IgD-negative memory B cell (primary cell): ENCODE data around the gene CNOT6. TPM values are rescaled to one million over a fixed set of nuclear protein-coding genes. Genes with fewer than 3 reads are reported as not detected.

Source experiments
- H3K27ac Mint-ChIP-seq, 3 donors: one replicate each; pipeline ENCODE4 v1.8.0; 2020 to 2022; ENCODE audit warnings: mild to moderate bottlenecking in 3 of 3, mixed read lengths in 3 of 3, moderate library complexity in 1 of 3
- H3K27me3 Mint-ChIP-seq: one replicate; pipeline ENCODE4 v1.8.0; 2021; ENCODE audit warnings: mixed read lengths
- H3K36me3 Mint-ChIP-seq: one replicate; pipeline ENCODE4 v1.8.0; 2020; ENCODE audit warnings: mild to moderate bottlenecking, mixed read lengths
- H3K4me1 Mint-ChIP-seq, 3 donors: one replicate each; pipeline ENCODE4 v1.8.0; 2020 to 2022; ENCODE audit warnings: mixed read lengths in 3 of 3, mild to moderate bottlenecking in 1 of 3
- H3K4me3 Mint-ChIP-seq, 4 donors: one replicate each; pipeline ENCODE4 v1.8.0; 2020 to 2022; ENCODE audit warnings: mild to moderate bottlenecking in 4 of 4, mixed read lengths in 4 of 4, moderate library complexity in 3 of 4
- H3K9me3 Mint-ChIP-seq, 3 donors: one replicate each; pipeline ENCODE4 v1.8.0; 2020 to 2021; ENCODE audit warnings: mixed read lengths in 3 of 3, mild to moderate bottlenecking in 1 of 3
- polyA plus RNA-seq: library from polyadenylated mRNA; unstranded; fragments of 300-500 nt; fragmentation: Illumina TruSeq; gene quantifications from one replicate; pipeline ENCODE4 v1.2.3, GENCODE V29; 2021

CNOT6 gene
- polyA plus RNA-seq, 1 donor from 2014 or later = 6.3 TPM

- no peaks in the 10 kb centered on the region for H3K9me3 Mint-ChIP-seq
- peaks cover 0 to 11% (median 9%) of the 10 kb centered on the region in 3 donors for H3K4me1 Mint-ChIP-seq
- no peak overlapping the region for H3K4me3 Mint-ChIP-seq
- no peak overlapping the region for H3K27ac Mint-ChIP-seq
- H3K36me3 Mint-ChIP-seq = peaks cover 26% of the 10 kb centered on the region
- no peaks in the 10 kb centered on the region for H3K27me3 Mint-ChIP-seq
These were observed 61.2 kb downstream of the CNOT6 start for GRCh38 chr5:180555168-180555921.

DNA sequence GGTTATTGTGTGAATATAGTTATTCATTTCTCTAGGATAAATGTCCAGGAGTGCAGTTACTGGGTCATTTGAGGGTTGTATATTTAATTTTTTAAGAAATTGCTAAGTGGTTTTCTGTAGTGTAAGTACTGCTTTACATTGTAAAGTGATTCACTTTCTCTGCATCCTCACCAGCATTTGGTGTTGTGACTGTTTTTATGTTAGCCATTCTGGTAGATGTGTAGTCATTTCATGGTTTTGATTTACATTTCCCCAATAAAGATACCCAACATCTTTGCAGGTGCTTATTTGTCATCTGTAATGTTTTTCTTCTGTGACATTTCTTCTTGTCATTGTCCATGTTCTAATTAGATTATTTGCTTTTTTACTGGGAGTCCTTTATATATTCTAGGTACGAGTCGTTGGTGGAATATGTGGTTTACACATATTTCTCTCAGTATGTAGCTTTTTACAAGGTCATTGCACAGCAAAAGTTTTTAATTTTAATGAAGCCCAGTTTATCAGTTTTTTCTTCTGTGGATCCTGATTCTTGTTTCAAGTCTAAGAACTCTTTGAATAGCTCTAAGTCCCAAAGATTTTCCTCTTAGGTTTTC lies 63.1 kb downstream of the CNOT6 start:
- Mint-ChIP-seq H3K9me3 (no peaks in the 10 kb centered on the region), H3K36me3 (peaks cover 24% of the 10 kb centered on the region), H3K27me3 (no peaks in the 10 kb centered on the region), H3K4me1 (peaks cover 0 to 14% (median 11%) of the 10 kb centered on the region in 3 donors), H3K27ac (no peak overlapping the region), H3K4me3 (no peak overlapping the region)

GRCh38 chr5:180558232-180558631 lies 64.1 kb downstream of the CNOT6 start:
- Mint-ChIP-seq H3K4me1 (peaks cover 0 to 14% (median 10%) of the 10 kb centered on the region in 3 donors), H3K27ac (no peak overlapping the region), H3K27me3 (no peaks in the 10 kb centered on the region), H3K36me3 (peaks cover 22% of the 10 kb centered on the region), H3K9me3 (no peaks in the 10 kb centered on the region), H3K4me3 (no peak overlapping the region)

GRCh38 chr5:180563994-180564393 lies 69.8 kb downstream of the CNOT6 start:
- no peaks in the 10 kb centered on the region for H3K27me3 Mint-ChIP-seq
- peaks cover 0 to 7% (median 4%) of the 10 kb centered on the region in 3 donors for H3K4me1 Mint-ChIP-seq
- peaks cover 15% of the 10 kb centered on the region for H3K36me3 Mint-ChIP-seq
- no peak overlapping the region for H3K4me3 Mint-ChIP-seq
- H3K9me3 Mint-ChIP-seq = no peaks in the 10 kb centered on the region
- H3K27ac Mint-ChIP-seq = peak overlapping the region in 1 of 3 donors; percentile 27

GRCh38 chr5:180568914-180569313 lies 74.7 kb downstream of the CNOT6 start:
- H3K4me1 Mint-ChIP-seq = no peaks in the 10 kb centered on the region
- no peaks in the 10 kb centered on the region for H3K27me3 Mint-ChIP-seq
- H3K9me3 Mint-ChIP-seq = no peaks in the 10 kb centered on the region
- H3K36me3 Mint-ChIP-seq = peaks cover 12% of the 10 kb centered on the region
- H3K27ac Mint-ChIP-seq = no peak overlapping the region
- no peak overlapping the region for H3K4me3 Mint-ChIP-seq

GRCh38 chr5:180575571-180575970 lies 81.4 kb downstream of the CNOT6 start:
- Mint-ChIP-seq H3K4me1 (no peaks in the 10 kb centered on the region), H3K9me3 (peaks cover 0 to 4% (median 0%) of the 10 kb centered on the region in 3 donors), H3K27ac (no peak overlapping the region), H3K4me3 (no peak overlapping the region), H3K36me3 (peaks cover 12% of the 10 kb centered on the region), H3K27me3 (no peaks in the 10 kb centered on the region)

- H3K4me1 Mint-ChIP-seq = peaks cover 0 to 2% (median 0%) of the 10 kb centered on the region in 3 donors
- H3K27me3 Mint-ChIP-seq = no peaks in the 10 kb centered on the region
- H3K36me3 Mint-ChIP-seq = peaks cover 2% of the 10 kb centered on the region
- H3K4me3 Mint-ChIP-seq = no peak overlapping the region
- peaks cover 2 to 4% (median 2%) of the 10 kb centered on the region in 3 donors for H3K9me3 Mint-ChIP-seq
- H3K27ac Mint-ChIP-seq = no peak overlapping the region
These were observed 86.5 kb downstream of the CNOT6 start for GRCh38 chr5:180580681-180581080.

DNA sequence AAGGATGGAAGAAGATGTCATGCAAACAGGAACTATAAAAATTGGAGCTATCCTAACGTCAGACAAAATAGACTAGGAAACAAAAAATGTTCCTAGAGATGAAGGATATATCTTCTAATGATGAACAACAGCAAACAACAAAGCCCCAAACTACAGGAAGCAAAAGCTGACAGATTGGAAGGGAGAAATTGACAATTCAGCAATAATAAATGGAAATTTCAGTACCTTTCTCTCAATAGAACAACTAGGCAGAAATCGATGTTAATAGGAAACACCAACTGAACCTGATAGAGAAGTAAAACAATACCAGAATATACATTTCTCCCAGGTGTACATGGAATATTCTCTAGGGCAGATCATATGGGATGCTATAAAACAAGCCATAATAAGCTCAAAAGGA lies 89.6 kb downstream of the CNOT6 start:
- peaks cover 0 to 2% (median 2%) of the 10 kb centered on the region in 3 donors for H3K9me3 Mint-ChIP-seq
- H3K4me3 Mint-ChIP-seq = no peak overlapping the region
- no peak overlapping the region for H3K27ac Mint-ChIP-seq
- H3K27me3 Mint-ChIP-seq = no peaks in the 10 kb centered on the region
- H3K4me1 Mint-ChIP-seq = peaks cover 0 to 2% (median 0%) of the 10 kb centered on the region in 3 donors
- no peaks in the 10 kb centered on the region for H3K36me3 Mint-ChIP-seq

DNA sequence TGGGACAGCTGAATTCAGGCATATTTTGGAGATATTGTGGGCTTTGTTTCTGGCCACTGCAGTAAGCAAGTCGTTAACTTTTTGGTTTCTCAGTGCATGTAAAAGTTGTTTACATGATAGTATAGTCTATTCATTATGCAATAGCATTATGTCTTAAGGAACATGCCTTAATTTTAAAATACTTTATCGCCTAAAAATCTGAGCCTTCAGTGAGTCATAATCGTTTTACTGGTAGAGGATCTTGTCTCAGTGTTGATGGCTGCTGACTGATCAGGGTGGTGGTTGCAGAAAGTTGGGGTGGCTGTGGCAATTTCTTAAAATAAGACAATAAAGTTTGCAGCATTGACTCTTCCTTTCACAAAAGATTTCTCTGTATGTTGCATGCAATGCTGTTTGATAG lies 92.0 kb downstream of the CNOT6 start:
- Mint-ChIP-seq H3K27ac (no peak overlapping the region), H3K4me1 (no peaks in the 10 kb centered on the region), H3K27me3 (peaks cover 10% of the 10 kb centered on the region), H3K36me3 (no peaks in the 10 kb centered on the region), H3K4me3 (peak overlapping the region in 1 of 4 donors; percentile 10), H3K9me3 (peaks cover 0 to 2% (median 0%) of the 10 kb centered on the region in 3 donors)

- Mint-ChIP-seq H3K4me3 (no peak overlapping the region), H3K27me3 (peaks cover 11% of the 10 kb centered on the region), H3K36me3 (no peaks in the 10 kb centered on the region), H3K9me3 (peaks cover 0 to 2% (median 0%) of the 10 kb centered on the region in 3 donors), H3K27ac (no peak overlapping the region), H3K4me1 (no peaks in the 10 kb centered on the region)
These were observed 92.7 kb downstream of the CNOT6 start for GRCh38 chr5:180586870-180587269.

GRCh38 chr5:180589771-180590542 lies 95.8 kb downstream of the CNOT6 start:
- peaks cover 24% of the 10 kb centered on the region for H3K27me3 Mint-ChIP-seq
- peaks cover 0 to 2% (median 2%) of the 10 kb centered on the region in 3 donors for H3K4me1 Mint-ChIP-seq
- H3K4me3 Mint-ChIP-seq = no peak overlapping the region
- H3K27ac Mint-ChIP-seq = no peak overlapping the region
- peaks cover 0 to under 1% (median 0%) of the 10 kb centered on the region in 3 donors for H3K9me3 Mint-ChIP-seq
- no peaks in the 10 kb centered on the region for H3K36me3 Mint-ChIP-seq

GRCh38 chr5:180590543-180591310 lies 96.5 kb downstream of the CNOT6 start:
- H3K4me3 Mint-ChIP-seq = no peak overlapping the region
- no peak overlapping the region for H3K27ac Mint-ChIP-seq
- peaks cover 0 to 2% (median 2%) of the 10 kb centered on the region in 3 donors for H3K4me1 Mint-ChIP-seq
- H3K9me3 Mint-ChIP-seq = peaks cover 0 to 2% (median 0%) of the 10 kb centered on the region in 3 donors
- no peaks in the 10 kb centered on the region for H3K36me3 Mint-ChIP-seq
- peaks cover 24% of the 10 kb centered on the region for H3K27me3 Mint-ChIP-seq

- Mint-ChIP-seq H3K9me3 (peaks cover 0 to 2% (median 0%) of the 10 kb centered on the region in 3 donors), H3K36me3 (no peaks in the 10 kb centered on the region), H3K4me3 (peak within 1 kb of the TSS in 1 of 4 donors; percentile 54)
These were observed 97.2 kb downstream of the CNOT6 start, which contains the start of gene SCGB3A1 for GRCh38 chr5:180591311-180591887. Gene SCGB3A1, minus strand, starts transcription at chr5:180591499. Its CDS starts 37 bp downstream, at chr5:180591462.

DNA sequence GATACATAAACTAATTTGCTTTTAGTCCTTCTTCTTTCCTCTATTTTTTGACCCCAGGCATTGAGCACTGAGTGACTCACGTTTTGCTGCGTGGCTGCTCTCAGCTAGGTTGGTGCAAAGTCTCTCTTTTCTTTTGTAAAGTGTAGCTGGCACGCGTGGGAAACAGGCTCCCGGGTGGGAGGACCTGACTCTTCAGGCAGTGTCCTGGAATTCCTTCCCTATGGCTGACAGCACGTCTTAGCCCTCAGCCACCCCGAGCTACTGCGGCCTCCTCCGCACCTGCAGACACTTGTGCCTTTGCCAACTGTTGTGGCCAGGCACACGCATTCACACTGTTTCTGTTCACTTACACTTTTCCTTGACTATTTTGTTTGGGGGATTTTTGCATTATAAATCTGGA lies 98.0 kb downstream of the CNOT6 start:
- Mint-ChIP-seq H3K27ac (peak overlapping the region in 1 of 3 donors; percentile 33), H3K4me3 (peak overlapping the region in 1 of 4 donors; percentile 54), H3K27me3 (peaks cover 24% of the 10 kb centered on the region), H3K36me3 (no peaks in the 10 kb centered on the region), H3K9me3 (peaks cover 0 to 2% (median 0%) of the 10 kb centered on the region in 3 donors), H3K4me1 (peaks cover 0 to 2% (median 2%) of the 10 kb centered on the region in 3 donors)

More at GRCh38 chr5:180591311-180591887, 97.2 kb downstream of the CNOT6 start, which contains the start of gene SCGB3A1:
- H3K27ac Mint-ChIP-seq = peak within 1 kb of the TSS in 1 of 3 donors; percentile 33
- peaks cover 24% of the 10 kb centered on the region for H3K27me3 Mint-ChIP-seq
- peaks cover 0 to 2% (median 2%) of the 10 kb centered on the region in 3 donors for H3K4me1 Mint-ChIP-seq
